Measurements from ENCODE around the gene TMEM19.

Gene TMEM19

DNA sequence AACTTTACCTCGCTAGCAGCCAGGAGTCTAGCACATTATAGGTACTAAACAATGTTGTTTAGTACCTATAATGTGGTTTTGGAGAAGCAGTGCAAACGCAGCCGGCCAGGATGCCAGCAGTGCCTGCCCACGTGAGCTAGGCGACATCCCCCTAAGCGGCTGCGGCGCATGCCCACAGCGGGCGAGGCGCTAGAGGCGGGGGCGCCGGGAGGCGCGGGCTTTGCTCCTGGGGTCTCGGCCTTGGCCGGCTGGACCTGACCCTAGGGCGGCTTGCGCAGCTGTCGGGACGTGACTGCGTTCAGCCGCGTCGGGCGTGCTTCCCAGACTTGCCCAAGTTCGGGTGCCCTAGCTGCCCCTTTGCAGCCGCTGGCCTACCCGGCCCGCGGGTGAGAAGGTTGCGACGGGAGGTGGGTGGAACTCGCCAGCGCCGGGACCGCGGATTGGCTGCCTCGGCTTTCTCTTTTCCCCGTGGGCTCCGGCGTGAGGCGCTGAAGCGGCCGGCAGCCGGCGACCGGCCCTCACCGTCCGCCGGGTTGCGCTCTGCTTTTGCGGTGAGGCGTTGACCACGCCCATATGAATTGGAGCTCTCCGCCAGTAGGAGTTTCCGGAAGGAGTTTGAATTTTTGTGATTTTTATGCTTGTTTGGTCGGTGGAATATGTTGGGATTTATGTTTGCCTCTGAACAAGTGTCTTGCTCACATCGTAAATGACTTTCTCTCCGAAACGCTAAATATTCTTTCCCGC, at the start of gene TMEM19:
Gene TMEM19 (plus strand): TSS at position 169 of the 744 bp plus-strand sequence. CDS start 599 bp downstream, outside the sequence.
- peak; percentile 75 to 77 for DNase-seq (ENCODE audit: low read depth in 2 of 2)

DNA sequence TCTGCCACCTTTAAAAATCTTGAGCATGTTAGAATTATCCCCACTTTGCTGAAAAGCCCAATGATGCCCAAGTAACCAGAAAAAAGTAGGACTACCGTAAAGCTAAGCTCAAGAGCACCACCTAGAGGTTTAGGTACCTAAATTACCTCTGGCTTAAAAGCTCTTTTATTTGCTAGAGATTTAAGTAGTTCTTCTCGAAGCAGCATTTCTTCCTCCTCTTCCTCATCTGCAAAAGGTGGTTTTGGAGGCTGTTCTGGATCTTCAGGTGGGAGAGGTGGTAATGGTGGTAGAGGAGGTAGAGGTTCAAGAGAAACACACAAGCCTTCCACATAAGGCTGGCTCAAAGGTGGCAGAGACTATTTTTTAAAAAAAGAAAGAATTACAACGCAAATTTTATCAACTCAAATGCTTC, 49.2 kb upstream of the TMEM19 start:
- DNase-seq (ENCODE audit: low read depth in 2 of 2) = no peak

DNA sequence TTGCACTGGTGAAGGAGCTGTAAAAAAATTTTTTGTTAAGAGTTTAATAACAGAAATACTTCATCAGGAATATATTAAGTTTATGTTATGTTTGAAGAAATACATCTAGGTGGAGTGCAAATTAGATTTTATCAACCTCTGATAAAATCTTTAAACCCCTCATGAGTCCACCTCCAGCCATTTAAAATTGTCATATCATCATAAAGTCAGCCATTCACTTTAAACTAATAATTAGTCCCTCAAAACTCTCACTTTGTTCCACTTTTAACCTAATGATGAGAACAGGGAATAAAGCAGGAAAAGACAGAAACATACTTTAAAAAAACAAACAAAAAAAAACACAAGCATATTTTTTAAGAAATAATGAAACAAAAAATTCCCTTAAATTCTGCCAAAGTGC, 47.4 kb upstream of the TMEM19 start:
- DNase-seq (ENCODE audit: low read depth in 2 of 2) = no peak

DNA sequence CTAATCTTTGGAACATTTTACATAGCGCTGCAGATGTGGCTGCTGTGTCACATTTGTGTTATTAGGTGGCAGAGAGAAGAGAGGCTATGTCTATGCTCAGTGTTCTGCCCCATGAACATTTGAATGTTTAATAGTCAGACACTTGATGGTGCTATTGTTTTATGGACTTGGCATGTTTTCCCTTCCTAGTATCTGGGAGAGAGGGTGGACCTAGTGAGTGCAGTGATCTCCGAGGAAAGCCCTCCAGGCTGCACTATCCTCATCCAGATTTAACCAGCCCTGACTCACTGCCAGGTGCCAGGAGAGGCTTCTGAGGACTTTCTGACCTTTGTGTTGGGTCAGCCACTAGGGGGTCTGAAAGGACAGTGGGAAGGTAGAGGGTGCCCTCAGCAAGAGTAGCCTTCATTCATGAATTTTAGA, 46.5 kb upstream of the TMEM19 start:
- no peak for DNase-seq (ENCODE audit: low read depth in 2 of 2)

GRCh38 chr12:71640316-71640715, 45.6 kb upstream of the TMEM19 start:
- no peak for DNase-seq (ENCODE audit: low read depth in 2 of 2)

GRCh38 chr12:71641390-71641789, 44.5 kb upstream of the TMEM19 start:
- no peak for DNase-seq (ENCODE audit: low read depth in 2 of 2)

- no peak for DNase-seq (ENCODE audit: low read depth in 2 of 2)
Observed at GRCh38 chr12:71642264-71642663, 43.6 kb upstream of the TMEM19 start.

- no peak for DNase-seq (ENCODE audit: low read depth in 2 of 2)
Observed at GRCh38 chr12:71645268-71645667, 40.6 kb upstream of the TMEM19 start.

- no peak for DNase-seq (ENCODE audit: low read depth in 2 of 2)
Observed at GRCh38 chr12:71646512-71646911, 39.4 kb upstream of the TMEM19 start.

DNA sequence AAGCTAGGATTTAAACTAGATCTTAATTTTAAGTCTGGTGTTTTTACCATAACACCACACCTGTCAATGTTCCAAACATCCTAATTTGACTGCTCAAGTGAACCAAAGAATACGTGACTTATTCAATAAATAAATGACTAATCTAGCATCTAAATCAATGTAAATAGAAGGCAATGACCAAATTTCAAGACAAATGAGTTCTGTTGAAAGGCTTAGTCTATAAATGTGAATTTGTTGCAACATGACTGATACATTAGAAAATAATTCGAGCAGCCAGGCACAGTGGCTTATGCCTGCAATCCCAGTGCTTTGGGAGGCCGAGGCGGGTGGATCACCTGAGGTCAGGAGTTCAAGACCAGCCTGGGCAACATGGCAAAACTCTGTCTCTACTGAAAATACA, 37.3 kb upstream of the TMEM19 start:
- DNase-seq (ENCODE audit: low read depth in 2 of 2) = no peak

GRCh38 chr12:71649401-71649800, 36.5 kb upstream of the TMEM19 start:
- DNase-seq (ENCODE audit: low read depth in 2 of 2) = no peak

GRCh38 chr12:71652656-71653055, 33.2 kb upstream of the TMEM19 start:
- no peak for DNase-seq (ENCODE audit: low read depth in 2 of 2)

- DNase-seq (ENCODE audit: low read depth in 2 of 2) = no peak
Observed at GRCh38 chr12:71653137-71653536, 32.7 kb upstream of the TMEM19 start.

DNA sequence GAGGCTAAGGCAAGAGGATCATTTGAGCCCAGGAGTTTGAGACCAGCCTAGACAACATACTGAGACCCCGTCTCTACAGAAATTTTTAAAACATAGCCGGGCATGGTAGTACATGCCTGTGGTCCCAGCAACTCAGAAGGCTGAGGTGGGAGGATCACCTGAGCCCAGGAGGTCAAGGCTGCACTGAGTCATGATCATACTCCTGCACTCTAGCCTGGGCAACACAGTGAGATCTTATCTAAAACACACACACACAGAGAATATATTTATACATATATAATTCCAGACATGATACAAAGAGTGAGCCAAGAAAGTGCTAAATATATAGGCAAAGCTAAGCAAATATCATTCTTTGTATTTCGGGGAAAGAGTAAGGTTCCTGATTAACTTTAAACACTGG, 31.7 kb upstream of the TMEM19 start:
- DNase-seq (ENCODE audit: low read depth in 2 of 2) = no peak

DNA sequence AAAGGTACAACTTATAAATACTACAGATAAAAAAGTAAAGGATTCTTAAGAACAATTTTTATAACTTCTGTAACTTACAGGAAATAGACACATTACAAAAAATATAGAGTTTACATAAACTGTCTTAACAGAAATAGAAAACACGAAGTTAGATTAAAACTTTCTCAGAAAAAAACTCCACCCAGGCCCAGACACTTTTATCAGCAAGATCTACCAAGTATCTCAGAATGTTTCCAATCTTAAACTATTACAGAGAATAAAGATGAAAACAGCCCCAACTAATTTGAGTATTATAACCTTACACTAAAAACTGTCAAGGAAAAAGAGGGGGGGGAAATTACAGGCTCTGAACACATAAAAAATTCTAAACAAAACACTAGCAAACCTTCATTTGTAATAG, 30.4 kb upstream of the TMEM19 start:
- no peak for DNase-seq (ENCODE audit: low read depth in 2 of 2)

- DNase-seq (ENCODE audit: low read depth in 2 of 2) = no peak
Observed at GRCh38 chr12:71655907-71656306, 30.0 kb upstream of the TMEM19 start.

DNA sequence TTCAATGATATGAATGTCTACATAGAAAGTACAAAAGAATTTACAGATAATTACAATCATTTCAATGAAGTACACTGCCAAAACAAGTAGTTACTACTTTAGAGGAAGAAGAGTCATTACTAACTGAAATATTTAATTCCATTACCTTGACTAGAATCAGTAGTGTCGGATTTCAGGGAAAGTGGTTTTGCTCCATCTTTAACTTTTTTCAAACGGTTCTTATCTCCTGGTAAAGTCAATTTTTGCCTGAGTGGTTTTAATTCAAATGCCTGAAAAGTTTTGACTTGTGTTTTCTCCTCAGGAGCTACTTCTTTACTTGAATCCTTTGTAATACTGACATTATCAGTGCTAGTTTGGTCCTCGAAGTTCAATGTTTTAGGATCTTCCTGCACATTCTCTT, 29.1 kb upstream of the TMEM19 start:
- no peak for DNase-seq (ENCODE audit: low read depth in 2 of 2)

GRCh38 chr12:71661977-71662530, 23.8 kb upstream of the TMEM19 start:
- no peak for DNase-seq (ENCODE audit: low read depth in 2 of 2)

DNA sequence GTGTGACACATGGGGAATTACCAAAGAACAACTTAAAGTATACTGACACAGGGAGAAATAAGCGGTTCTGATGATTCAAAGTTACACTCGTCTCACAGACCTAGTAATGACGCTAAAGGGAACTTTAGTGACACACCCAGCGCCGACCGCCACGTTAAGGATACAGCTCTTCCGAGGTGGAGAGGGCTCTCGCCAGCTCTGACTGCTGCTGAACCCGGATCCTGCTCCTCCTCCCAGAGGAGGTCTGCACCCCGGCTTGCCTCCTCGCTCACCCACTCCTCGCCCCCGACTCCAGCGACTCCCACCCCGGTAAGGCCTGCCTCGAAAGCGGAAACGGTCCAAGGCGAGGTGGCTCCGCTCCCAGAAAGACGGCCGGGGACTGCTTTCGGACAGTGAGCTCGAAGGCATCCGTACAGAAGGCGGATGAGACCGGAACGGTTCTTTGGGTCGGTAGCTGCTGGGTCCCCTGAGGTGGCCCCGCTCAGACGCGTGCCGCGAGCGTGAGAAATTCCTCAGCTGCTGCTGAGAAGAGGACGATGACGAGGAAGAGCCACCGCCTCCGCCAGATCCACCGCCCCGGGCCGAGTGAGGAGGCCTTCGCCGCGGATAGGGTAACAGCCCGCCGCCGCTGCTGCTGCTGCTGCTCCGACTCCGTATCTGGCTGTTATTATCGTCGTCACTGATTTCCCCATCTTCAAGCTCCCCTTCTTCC, 22.9 kb upstream of the TMEM19 start:
- DNase-seq (ENCODE audit: low read depth in 2 of 2) = peak; percentile 52 to 70

- peak; percentile 81 to 85 for DNase-seq (ENCODE audit: low read depth in 2 of 2)
Observed at GRCh38 chr12:71663561-71664410, 22.1 kb upstream of the TMEM19 start, which contains the start of the genes THAP2 and ZFC3H1. TSS of gene THAP2 (plus strand) at chr12:71664301. CDS start at chr12:71664510, 209 bp downstream. TSS of gene ZFC3H1 (minus strand) at chr12:71663848. CDS start at chr12:71663610, 238 bp downstream.

- no peak for DNase-seq (ENCODE audit: low read depth in 2 of 2)
Observed at GRCh38 chr12:71664411-71665089, 21.3 kb upstream of the TMEM19 start.
